ENCODE data around the gene LYZL1.
"Not testable (repeated sequence)": the region's sequence is repeated elsewhere in the genome, so short reads cannot be mapped to it uniquely, and the experiment has no call there.

Gene LYZL1

GRCh38 chr10:29265210-29265768 is 23.6 kb upstream of the LYZL1 start:
- no peak for DNase-seq

GRCh38 chr10:29266641-29267040 is 22.2 kb upstream of the LYZL1 start:
- no peak for DNase-seq

GRCh38 chr10:29268011-29268410 is 20.9 kb upstream of the LYZL1 start:
- DNase-seq: no peak

GRCh38 chr10:29269486-29269885 is 19.4 kb upstream of the LYZL1 start:
- DNase-seq: no peak

- DNase-seq: no peak
These were observed 18.0 kb upstream of the LYZL1 start for GRCh38 chr10:29270883-29271282.

- no peak for DNase-seq
These were observed 17.0 kb upstream of the LYZL1 start for GRCh38 chr10:29271877-29272276.

GRCh38 chr10:29273478-29273877 is 15.4 kb upstream of the LYZL1 start:
- DNase-seq: no peak

GRCh38 chr10:29276251-29276850 is 12.5 kb upstream of the LYZL1 start:
- DNase-seq: no peak

- DNase-seq: no peak
These were observed 11.6 kb upstream of the LYZL1 start for GRCh38 chr10:29277296-29277695.

- no peak for DNase-seq
These were observed 8.9 kb upstream of the LYZL1 start for GRCh38 chr10:29279779-29280487.

GRCh38 chr10:29280488-29280840 is 8.4 kb upstream of the LYZL1 start:
- DNase-seq: no peak

- no peak for DNase-seq
These were observed 3.2 kb upstream of the LYZL1 start for GRCh38 chr10:29285624-29286051.

GRCh38 chr10:29287635-29288034 is 1.2 kb upstream of the LYZL1 start:
- DNase-seq: no peak

- not testable (repeated sequence) for DNase-seq
These were observed 2.7 kb downstream of the LYZL1 start for GRCh38 chr10:29291561-29291960.

- DNase-seq: not testable (repeated sequence)
These were observed 3.5 kb downstream of the LYZL1 start for GRCh38 chr10:29292406-29292805.

GRCh38 chr10:29295813-29296212 is 6.9 kb downstream of the LYZL1 start:
- DNase-seq: no peak

- no peak for DNase-seq
These were observed 8.8 kb downstream of the LYZL1 start for GRCh38 chr10:29297678-29298077.

- no peak for DNase-seq
These were observed 12.6 kb downstream of the LYZL1 start for GRCh38 chr10:29301359-29301910.

- DNase-seq: no peak
These were observed 13.6 kb downstream of the LYZL1 start for GRCh38 chr10:29302499-29302898.

GRCh38 chr10:29304264-29304994 is 15.6 kb downstream of the LYZL1 start:
- DNase-seq: peak; percentile 76

- no peak for DNase-seq
These were observed 16.1 kb downstream of the LYZL1 start for GRCh38 chr10:29304995-29305335.

- no peak for DNase-seq
These were observed 17.8 kb downstream of the LYZL1 start for GRCh38 chr10:29306688-29307087.

GRCh38 chr10:29308142-29308541 is 19.3 kb downstream of the LYZL1 start:
- DNase-seq: not testable (repeated sequence)

- DNase-seq: no peak
These were observed 20.6 kb downstream of the LYZL1 start for GRCh38 chr10:29309465-29309864.

Measured in NCI-H1694 (cell line).